ENCODE results near the gene TNFAIP3. TPM values are rescaled to one million over a fixed set of nuclear protein-coding genes. Genes with fewer than 3 reads are reported as not detected.
"Not testable (repeated sequence)": the region's sequence is repeated elsewhere in the genome, so short reads cannot be mapped to it uniquely, and the experiment has no call there.

TNFAIP3 gene
- total RNA-seq, 1 donor from 2014 or later: 16.8 TPM

DNA sequence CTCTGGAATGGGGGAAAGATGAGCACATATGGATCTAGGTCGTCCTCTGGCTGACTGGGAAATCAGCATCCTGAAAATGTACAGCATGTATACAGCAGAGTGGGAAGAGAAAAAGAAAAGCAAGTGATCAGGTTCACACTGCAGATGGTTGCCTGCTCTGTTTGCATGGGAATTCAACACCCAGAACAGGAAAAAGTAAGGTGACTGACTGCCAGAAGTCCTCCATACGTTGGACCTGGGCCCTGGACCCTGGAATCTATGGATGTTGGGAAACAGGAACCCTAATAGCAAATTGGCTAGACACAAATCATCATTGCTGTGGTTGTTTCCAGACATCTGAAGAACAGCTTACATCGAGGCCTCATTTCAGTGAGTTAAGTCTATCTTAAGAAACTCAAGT, 30.3 kb upstream of the TNFAIP3 start:
- Histone ChIP-seq H4K20me1 (ENCODE audit: insufficient read depth, low read length) (no peaks in the 10 kb centered on the region), H3K9me3 (ENCODE audit: insufficient read depth, low read depth, low read length) (no peaks in the 10 kb centered on the region), H3K36me3 (ENCODE audit: insufficient read depth, low read length) (no peaks in the 10 kb centered on the region), H3K9ac (ENCODE audit: low read length) (no peak overlapping the region), H3K4me2 (ENCODE audit: low read length) (no peak overlapping the region), H3K4me3 (ENCODE audit: insufficient read depth, low read depth, low read length) (no peak overlapping the region), H2AFZ (ENCODE audit: low read depth, low read length) (no peak overlapping the region), H3K4me1 (ENCODE audit: insufficient read depth, low read length) (peaks cover 10% of the 10 kb centered on the region), H3K27ac (ENCODE audit: low read depth, low read length) (no peak overlapping the region), H3K27me3 (ENCODE audit: insufficient read depth, low read length) (no peaks in the 10 kb centered on the region), H3K79me2 (ENCODE audit: insufficient read depth, low read length) (no peaks in the 10 kb centered on the region)
- peaks cover 2% of the 10 kb centered on the region for H3K36me3 Mint-ChIP-seq (ENCODE audit: low read depth, unreplicated experiment)
- H3K27ac Mint-ChIP-seq (ENCODE audit: unreplicated experiment): no peak overlapping the region
- FAIRE-seq (no peak), DNase-seq (ENCODE audit: low read depth) (no peak)
- H3K4me1 Mint-ChIP-seq (ENCODE audit: low read depth, unreplicated experiment): peaks cover 13% of the 10 kb centered on the region
- H3K9me3 Mint-ChIP-seq (ENCODE audit: unreplicated experiment): peaks cover 11% of the 10 kb centered on the region
- TF ChIP-seq EZH2 (IDR thresholded peaks at IDR 0.05; ENCODE audit: insufficient read depth, low read length): no peak
- TF ChIP-seq, protein P1, sequence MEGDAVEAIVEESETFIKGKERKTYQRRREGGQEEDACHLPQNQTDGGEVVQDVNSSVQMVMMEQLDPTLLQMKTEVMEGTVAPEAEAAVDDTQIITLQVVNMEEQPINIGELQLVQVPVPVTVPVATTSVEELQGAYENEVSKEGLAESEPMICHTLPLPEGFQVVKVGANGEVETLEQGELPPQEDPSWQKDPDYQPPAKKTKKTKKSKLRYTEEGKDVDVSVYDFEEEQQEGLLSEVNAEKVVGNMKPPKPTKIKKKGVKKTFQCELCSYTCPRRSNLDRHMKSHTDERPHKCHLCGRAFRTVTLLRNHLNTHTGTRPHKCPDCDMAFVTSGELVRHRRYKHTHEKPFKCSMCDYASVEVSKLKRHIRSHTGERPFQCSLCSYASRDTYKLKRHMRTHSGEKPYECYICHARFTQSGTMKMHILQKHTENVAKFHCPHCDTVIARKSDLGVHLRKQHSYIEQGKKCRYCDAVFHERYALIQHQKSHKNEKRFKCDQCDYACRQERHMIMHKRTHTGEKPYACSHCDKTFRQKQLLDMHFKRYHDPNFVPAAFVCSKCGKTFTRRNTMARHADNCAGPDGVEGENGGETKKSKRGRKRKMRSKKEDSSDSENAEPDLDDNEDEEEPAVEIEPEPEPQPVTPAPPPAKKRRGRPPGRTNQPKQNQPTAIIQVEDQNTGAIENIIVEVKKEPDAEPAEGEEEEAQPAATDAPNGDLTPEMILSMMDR (IDR thresholded peaks at IDR 0.05; ENCODE audit: insufficient read depth, low read depth, low read length): no peak
- no peaks in the 10 kb centered on the region for H3K27me3 Mint-ChIP-seq (ENCODE audit: low read depth, unreplicated experiment)
- H3K4me3 Mint-ChIP-seq (ENCODE audit: unreplicated experiment): no peak overlapping the region

GRCh38 chr6:137838090-137838489, 29.0 kb upstream of the TNFAIP3 start:
- not testable (repeated sequence) for H3K27me3 ChIP-seq (ENCODE audit: insufficient read depth, low read length); H3K36me3 ChIP-seq (ENCODE audit: insufficient read depth, low read length); H4K20me1 ChIP-seq (ENCODE audit: insufficient read depth, low read length); H3K27ac ChIP-seq (ENCODE audit: low read depth, low read length); H3K36me3 Mint-ChIP-seq (ENCODE audit: low read depth, unreplicated experiment); H3K79me2 ChIP-seq (ENCODE audit: insufficient read depth, low read length); H3K4me1 Mint-ChIP-seq (ENCODE audit: low read depth, unreplicated experiment); H3K9me3 Mint-ChIP-seq (ENCODE audit: unreplicated experiment); H3K9ac ChIP-seq (ENCODE audit: low read length); H3K4me1 ChIP-seq (ENCODE audit: insufficient read depth, low read length); H3K4me3 ChIP-seq (ENCODE audit: insufficient read depth, low read depth, low read length); DNase-seq (ENCODE audit: low read depth); FAIRE-seq; H3K4me2 ChIP-seq (ENCODE audit: low read length); H3K27ac Mint-ChIP-seq (ENCODE audit: unreplicated experiment); H2AFZ ChIP-seq (ENCODE audit: low read depth, low read length); H3K27me3 Mint-ChIP-seq (ENCODE audit: low read depth, unreplicated experiment); H3K9me3 ChIP-seq (ENCODE audit: insufficient read depth, low read depth, low read length); H3K4me3 Mint-ChIP-seq (ENCODE audit: unreplicated experiment)

DNA sequence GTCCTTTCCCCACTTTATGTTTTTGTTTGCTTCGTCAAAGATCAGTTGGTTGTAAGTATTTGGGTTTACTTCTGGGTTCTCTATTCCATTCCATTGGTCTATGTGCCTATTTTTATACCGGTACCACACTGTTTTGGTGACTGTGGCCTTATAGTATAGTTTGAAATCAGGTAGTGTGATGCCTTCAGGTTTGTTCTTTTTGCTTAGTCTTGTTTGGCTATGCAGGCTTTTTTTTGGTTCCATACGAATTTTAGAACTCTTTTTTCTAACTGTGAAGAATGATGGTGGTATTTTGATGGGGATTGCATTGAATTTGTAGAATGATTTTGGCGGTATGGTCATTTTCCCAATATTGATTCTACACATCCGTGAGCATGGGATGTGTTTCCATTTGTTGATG, 28.5 kb upstream of the TNFAIP3 start:
- H3K9ac ChIP-seq (ENCODE audit: low read length); H3K4me3 ChIP-seq (ENCODE audit: insufficient read depth, low read depth, low read length); H2AFZ ChIP-seq (ENCODE audit: low read depth, low read length); H3K4me1 Mint-ChIP-seq (ENCODE audit: low read depth, unreplicated experiment); H3K9me3 Mint-ChIP-seq (ENCODE audit: unreplicated experiment); H3K36me3 ChIP-seq (ENCODE audit: insufficient read depth, low read length); H3K79me2 ChIP-seq (ENCODE audit: insufficient read depth, low read length); H3K4me3 Mint-ChIP-seq (ENCODE audit: unreplicated experiment); H4K20me1 ChIP-seq (ENCODE audit: insufficient read depth, low read length); H3K4me2 ChIP-seq (ENCODE audit: low read length); H3K27ac ChIP-seq (ENCODE audit: low read depth, low read length); H3K9me3 ChIP-seq (ENCODE audit: insufficient read depth, low read depth, low read length); DNase-seq (ENCODE audit: low read depth); H3K4me1 ChIP-seq (ENCODE audit: insufficient read depth, low read length); H3K27me3 Mint-ChIP-seq (ENCODE audit: low read depth, unreplicated experiment); H3K36me3 Mint-ChIP-seq (ENCODE audit: low read depth, unreplicated experiment); FAIRE-seq; H3K27ac Mint-ChIP-seq (ENCODE audit: unreplicated experiment); H3K27me3 ChIP-seq (ENCODE audit: insufficient read depth, low read length): not testable (repeated sequence)

DNA sequence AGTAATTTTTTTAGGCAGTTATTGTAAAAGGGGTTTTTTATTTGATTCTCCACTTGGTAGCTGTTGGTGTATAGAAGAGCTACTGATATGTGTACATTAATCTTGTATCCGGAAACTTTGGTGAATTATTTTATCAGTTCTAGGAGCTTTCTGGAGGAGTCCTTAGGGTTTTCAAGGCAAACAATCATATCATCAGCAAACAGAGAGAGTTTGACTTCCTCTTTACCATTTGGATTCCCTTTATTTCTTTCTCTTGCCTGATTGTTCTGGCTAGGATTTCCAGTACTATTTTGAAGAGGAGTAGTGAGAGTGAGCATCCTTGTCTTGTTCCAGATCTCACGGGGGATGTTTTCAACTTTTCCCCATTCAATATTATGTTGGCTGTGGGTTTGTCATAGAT, 28.0 kb upstream of the TNFAIP3 start:
- no peak overlapping the region for H3K4me3 ChIP-seq (ENCODE audit: insufficient read depth, low read depth, low read length)
- H3K9me3 ChIP-seq (ENCODE audit: insufficient read depth, low read depth, low read length): no peaks in the 10 kb centered on the region
- H3K27me3 Mint-ChIP-seq (ENCODE audit: low read depth, unreplicated experiment): no peaks in the 10 kb centered on the region
- no peaks in the 10 kb centered on the region for H3K36me3 ChIP-seq (ENCODE audit: insufficient read depth, low read length)
- DNase-seq (ENCODE audit: low read depth) (no peak), FAIRE-seq (no peak)
- no peak overlapping the region for H2AFZ ChIP-seq (ENCODE audit: low read depth, low read length)
- H3K9ac ChIP-seq (ENCODE audit: low read length): no peak overlapping the region
- no peaks in the 10 kb centered on the region for H4K20me1 ChIP-seq (ENCODE audit: insufficient read depth, low read length)
- H3K27me3 ChIP-seq (ENCODE audit: insufficient read depth, low read length): no peaks in the 10 kb centered on the region
- no peak overlapping the region for H3K27ac ChIP-seq (ENCODE audit: low read depth, low read length)
- peaks cover 2% of the 10 kb centered on the region for H3K36me3 Mint-ChIP-seq (ENCODE audit: low read depth, unreplicated experiment)
- H3K4me1 Mint-ChIP-seq (ENCODE audit: low read depth, unreplicated experiment): no peaks in the 10 kb centered on the region
- H3K4me2 ChIP-seq (ENCODE audit: low read length): no peak overlapping the region
- no peaks in the 10 kb centered on the region for H3K79me2 ChIP-seq (ENCODE audit: insufficient read depth, low read length)
- no peak for TF ChIP-seq EZH2 (IDR thresholded peaks at IDR 0.05; ENCODE audit: insufficient read depth, low read length)
- TF ChIP-seq, protein P1 (IDR thresholded peaks at IDR 0.05; ENCODE audit: insufficient read depth, low read depth, low read length): no peak
- peaks cover 7% of the 10 kb centered on the region for H3K9me3 Mint-ChIP-seq (ENCODE audit: unreplicated experiment)
- no peak overlapping the region for H3K4me3 Mint-ChIP-seq (ENCODE audit: unreplicated experiment)
- H3K4me1 ChIP-seq (ENCODE audit: insufficient read depth, low read length): no peaks in the 10 kb centered on the region
- no peak overlapping the region for H3K27ac Mint-ChIP-seq (ENCODE audit: unreplicated experiment)

Measured in astrocyte (in vitro differentiated cells and primary cell).